HL-60/S4 (cell line): ENCODE results near the gene BUB1B.
"Not testable (repeated sequence)": the region's sequence is repeated elsewhere in the genome, so short reads cannot be mapped to it uniquely, and the experiment has no call there.

Experiments
- in situ Hi-C: fragments of 300-500 bp; cut with MboI; formaldehyde crosslinking; loops from 2 replicates; pipeline ENCODE4 v1.14.3; 2022; ENCODE audit warnings: low sequenced_read_pairs

Gene BUB1B

GRCh38 chr15:40160689-40161688 is at the start of gene BUB1B:
Gene BUB1B, plus strand, starts transcription at chr15:40161069. Its CDS starts 152 bp downstream, at chr15:40161221.
- in situ Hi-C loops: no loop called here

DNA sequence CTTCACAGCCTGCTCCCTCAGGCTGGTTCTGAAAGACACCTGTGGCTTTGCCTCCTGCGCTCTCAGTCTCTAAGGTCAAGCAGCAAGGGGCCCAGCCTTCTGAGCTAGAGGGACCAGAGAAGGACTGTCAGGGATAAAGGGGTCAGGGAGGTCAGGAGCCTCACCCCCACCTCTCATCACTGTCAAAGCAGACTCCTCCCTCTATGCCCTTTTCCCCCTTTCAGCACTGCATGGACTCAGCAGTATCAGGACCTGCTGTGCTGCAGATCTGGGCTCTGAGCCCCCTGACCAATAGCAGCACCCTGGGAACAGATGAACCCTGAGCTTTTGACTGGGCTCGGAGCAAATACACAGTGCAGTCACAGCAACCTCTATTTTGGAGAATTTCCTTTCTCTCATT is 49.0 kb upstream of the BUB1B start:
- in situ Hi-C loops: no loop called here

DNA sequence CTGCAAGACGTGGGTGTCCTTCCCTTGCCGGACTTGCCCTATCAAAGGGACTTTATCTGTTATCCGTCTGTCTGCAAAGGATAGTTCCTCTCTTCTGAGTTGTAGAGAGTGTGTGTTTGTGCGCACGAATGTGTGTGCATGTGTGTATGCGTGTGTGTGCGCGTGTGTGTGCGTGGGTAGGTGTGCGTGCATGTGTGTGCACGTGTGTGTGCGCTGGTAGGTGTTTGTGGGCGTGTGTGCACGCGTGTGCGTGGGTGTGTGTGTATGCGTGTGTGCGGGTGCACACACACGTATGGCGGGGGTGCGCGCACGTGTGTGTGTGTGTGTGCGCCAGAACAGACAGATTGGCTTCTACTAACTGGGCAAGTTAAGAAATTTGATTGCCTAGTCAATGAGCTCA is 48.1 kb upstream of the BUB1B start:
- in situ Hi-C loops: no loop called here

DNA sequence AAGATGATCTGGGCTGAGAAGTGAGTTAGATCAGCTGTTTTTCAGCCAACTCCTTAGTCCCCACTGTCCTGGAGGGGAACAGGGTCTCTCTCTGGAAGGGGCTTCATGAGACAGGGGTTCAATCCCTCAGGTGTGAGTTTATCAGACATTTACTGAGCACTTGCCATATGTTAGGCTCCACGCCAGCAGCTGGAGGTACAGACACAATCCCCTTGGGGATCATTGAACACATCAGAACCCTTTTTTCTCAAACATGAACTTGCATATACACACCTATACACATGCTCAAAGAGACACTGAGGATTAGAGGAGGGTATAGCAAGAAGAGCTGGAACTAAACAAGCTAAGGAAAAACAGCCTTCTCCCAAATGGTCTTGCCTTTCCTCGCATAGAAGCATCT is 46.7 kb upstream of the BUB1B start:
- in situ Hi-C loops: no loop called here

DNA sequence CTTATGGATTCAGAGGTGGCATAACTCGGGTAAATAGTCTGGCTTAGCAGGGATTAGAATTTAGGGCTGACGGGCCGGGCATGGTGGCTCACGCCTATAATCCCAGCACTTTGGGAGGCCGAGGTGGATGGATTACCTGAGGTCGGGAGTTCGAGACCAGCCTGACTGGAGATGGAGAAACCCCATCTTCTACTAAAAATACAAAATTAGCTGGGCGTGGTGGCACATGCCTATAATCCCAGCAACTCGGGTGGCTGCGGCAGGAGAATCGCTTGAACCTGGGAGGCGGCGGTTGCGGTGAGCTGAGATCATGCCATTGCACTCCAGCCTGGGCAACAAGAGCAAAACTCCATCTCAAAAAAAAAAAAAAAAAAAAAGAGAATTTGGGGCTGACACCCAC is 45.8 kb upstream of the BUB1B start:
- in situ Hi-C loops: not testable (repeated sequence)

GRCh38 chr15:40115670-40116093 is 45.2 kb upstream of the BUB1B start:
- in situ Hi-C loops: no loop called here

DNA sequence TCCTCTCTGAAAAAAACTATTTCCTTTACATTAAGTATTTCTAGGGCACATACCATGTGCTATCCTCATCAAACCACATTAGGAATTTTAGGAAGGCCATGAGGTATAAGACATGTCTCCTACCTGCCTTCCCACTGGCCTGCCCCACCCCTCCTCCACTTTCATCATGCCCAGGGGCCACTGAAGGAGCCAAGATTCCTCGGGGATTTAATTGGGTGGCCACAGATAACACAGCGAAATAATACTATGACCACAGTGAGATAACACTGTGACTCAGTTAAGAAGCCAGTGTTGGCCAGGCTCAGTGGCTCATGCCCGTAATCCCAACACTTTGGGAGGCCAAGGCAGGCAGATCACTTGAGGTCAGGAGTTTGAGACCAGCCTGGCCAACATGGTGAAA is 42.4 kb upstream of the BUB1B start:
- in situ Hi-C loops: no loop called here

- in situ Hi-C loops: no loop called here
Measured at GRCh38 chr15:40121911-40122638, 38.8 kb upstream of the BUB1B start.

DNA sequence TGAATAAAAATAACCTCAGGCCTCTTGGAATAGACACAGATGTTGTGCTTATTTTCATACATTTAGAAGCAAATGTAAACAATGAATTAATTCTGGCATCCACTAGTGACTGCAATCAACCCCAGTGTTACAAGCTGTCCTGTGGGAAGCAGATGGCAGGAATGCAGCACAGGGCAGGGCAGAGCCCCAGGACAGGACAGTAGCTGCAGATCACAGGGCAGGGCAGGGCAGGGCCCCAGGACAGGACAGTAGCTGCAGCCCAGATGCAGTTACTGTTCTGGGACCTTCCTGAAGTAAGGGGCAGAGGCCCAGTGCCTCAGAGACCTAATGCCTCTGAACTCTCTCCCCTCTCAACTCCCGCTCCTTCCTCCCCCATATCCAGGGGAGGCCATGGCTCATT is 37.9 kb upstream of the BUB1B start:
- in situ Hi-C loops: not testable (repeated sequence)

GRCh38 chr15:40123863-40124262 is 37.0 kb upstream of the BUB1B start:
- in situ Hi-C loops: not testable (repeated sequence)

DNA sequence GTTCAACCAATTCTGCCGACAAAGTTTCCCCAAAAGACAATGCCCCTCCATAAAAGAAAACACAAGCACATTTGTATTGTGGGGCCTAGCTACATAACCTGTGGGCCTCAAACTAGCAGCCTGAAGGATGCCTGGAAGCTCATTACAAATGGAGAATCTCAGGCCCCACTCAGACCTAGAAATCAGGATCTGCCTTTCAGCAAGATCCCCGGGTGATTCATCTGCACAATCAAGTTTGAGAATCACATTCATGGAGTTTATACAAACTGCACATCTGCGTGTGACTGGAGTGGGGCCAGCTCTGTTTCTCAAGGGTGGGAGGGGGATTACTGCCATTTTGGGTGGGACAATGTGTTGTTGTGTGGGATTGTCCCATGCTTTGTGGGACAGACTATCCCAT is 36.5 kb upstream of the BUB1B start:
- in situ Hi-C loops: not testable (repeated sequence)

- in situ Hi-C loops: not testable (repeated sequence)
Measured at GRCh38 chr15:40124807-40125285, 36.0 kb upstream of the BUB1B start.

DNA sequence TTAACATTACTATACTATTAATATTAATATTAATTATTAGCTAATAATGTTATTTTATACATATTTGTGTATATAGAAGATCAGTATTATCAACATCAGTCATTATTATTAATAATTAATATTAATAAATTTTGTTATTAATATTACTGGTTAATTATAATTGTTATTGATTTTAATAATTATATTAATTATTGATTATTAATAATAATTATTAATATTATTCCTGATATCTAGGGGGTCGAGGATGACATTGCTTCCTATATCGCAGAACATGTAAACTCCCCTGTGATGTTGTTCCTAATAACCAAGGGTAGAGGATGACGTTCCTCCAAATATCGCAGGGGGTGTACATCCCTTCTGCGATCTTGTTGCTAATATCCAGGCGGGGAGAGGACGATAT is 34.9 kb upstream of the BUB1B start:
- in situ Hi-C loops: no loop called here

DNA sequence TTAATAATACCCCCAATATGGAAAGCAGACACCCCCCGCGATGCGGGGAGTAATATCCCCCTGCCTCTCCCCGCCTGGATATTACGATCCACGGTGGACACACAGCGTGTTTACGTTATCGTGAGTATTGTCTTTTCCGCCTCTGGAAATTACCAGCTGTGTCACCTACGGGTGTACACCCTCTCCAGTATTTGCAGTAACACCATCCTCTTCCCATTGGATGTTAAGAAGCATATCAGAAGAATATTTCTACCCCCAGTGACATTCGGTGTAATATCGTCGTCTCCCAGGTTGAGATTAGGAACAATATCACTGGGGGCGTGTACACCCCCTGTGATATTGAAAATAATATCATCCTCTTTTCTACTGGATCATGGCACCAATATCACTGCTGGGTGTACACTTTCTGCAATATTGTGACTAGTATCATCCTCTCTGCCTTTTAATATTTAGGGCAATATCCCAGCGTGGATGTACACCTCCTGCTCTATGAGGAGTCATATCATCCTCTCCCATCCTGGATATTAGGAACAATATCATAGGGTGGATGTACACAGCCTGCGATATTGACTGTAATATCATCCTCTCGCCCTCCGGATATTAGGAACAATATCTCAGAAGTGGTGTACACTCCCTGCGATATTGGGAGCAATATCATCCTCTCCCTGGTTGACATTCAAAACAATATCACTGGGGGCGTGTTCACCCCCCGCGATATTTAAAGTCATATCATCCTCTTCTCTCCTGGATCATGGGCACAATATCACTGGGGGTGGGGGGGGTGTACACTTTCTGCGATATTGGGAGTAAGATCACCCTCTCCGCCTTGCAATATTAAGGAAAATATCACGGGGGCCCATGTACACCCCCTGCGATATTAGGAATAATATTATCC is 31.9 kb upstream of the BUB1B start:
- in situ Hi-C loops: no loop called here

DNA sequence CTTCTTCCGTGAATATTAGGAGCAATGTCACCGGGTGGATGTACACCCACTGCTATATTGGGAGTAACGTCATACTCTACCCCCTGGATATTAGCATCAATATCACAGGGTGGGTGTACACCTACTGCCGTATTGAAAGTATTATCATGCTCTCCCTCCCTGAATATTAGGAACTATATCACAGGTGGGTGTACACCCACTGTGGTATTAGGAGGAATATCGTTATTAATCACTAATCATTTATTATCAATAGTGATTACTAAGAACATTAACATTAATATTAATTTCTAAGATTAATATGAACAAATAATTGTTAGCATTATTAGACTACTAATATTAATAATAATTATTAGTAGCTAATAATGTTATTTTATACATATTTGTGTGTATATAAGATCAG is 30.8 kb upstream of the BUB1B start:
- in situ Hi-C loops: no loop called here

- in situ Hi-C loops: no loop called here
Measured at GRCh38 chr15:40130799-40131502, 29.9 kb upstream of the BUB1B start.

DNA sequence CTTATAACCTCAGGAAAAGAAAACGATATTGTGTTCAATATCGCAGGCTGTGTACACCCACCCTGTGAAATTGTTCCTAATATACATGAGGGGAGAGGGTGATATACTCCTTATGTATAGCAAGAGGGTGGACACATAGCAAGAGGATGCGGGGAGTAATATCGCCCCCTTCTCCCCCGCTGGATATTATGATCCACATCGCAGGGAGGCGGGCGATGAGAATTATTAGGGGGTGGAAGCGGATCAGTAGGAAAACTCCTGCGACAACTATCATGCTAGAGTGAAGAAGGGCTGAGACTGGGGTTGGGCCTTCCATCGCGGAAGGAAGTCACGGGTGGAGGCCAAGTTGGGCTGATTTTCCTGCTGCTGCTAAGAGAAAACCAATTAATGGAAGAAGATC is 27.3 kb upstream of the BUB1B start:
- in situ Hi-C loops: no loop called here

- in situ Hi-C loops: no loop called here
Measured at GRCh38 chr15:40134885-40135284, 26.0 kb upstream of the BUB1B start.

DNA sequence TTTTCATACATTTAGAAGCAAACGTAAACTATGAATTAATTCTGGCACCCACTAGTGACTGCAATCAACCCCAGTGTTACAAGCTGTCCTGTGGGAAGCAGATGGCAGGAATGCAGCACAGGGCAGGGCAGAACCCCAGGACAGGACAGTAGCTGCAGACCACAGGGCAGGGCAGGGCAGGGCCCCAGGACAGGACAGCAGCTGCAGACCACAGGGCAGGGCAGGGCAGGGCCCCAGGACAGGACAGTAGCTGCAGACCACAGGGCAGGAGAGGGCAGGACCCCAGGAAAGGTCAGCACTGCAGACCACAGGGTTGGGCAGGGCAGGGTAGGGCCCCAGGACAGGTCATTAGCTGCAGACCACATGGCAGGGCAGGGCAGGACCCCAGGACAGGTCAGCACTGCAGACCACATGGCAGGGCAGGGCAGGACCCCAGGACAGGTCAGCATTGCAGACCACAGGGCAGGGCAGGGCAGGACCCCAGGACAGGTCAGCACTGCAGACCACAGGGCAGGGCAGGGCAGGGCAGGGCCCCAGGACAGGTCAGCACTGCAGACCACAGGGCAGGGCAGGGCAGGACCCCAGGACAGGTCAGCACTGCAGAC is 24.9 kb upstream of the BUB1B start:
- in situ Hi-C loops: not testable (repeated sequence)
